OCI-LY1 (cell line): ENCODE results near the gene IMPG2.

Experiments used
- H2AFZ ChIP-seq: fragments of 200-600 bp; sonication (generic), shearing (Covaris generic); 2 replicates; pipeline ENCODE4 v1.6.0; 2014; ENCODE audit warnings: antibody characterized with exemption, mild to moderate bottlenecking, low read length
- H3F3A ChIP-seq: fragments of 200-600 bp; sonication (generic), shearing (Covaris generic); 2 replicates; pipeline ENCODE4 v1.6.0; 2014; ENCODE audit warnings: mild to moderate bottlenecking, antibody characterized with exemption, low read length, moderate library complexity; ENCODE audit not compliant: insufficient read depth
- H3K27ac ChIP-seq: fragments of 200-600 bp; sonication (generic); 2 replicates; pipeline ENCODE4 v1.5.1; 2014; ENCODE audit warnings: low read length, mixed run types, mild to moderate bottlenecking, low read depth; ENCODE audit not compliant: poor library complexity, severe bottlenecking
- H3K27me3 ChIP-seq: fragments of 200-600 bp; sonication (generic); 2 replicates; pipeline ENCODE4 v1.6.0; 2014; ENCODE audit warnings: antibody characterized with exemption, mild to moderate bottlenecking, low read length, moderate library complexity; ENCODE audit not compliant: insufficient read depth
- H3K36me3 ChIP-seq: fragments of 200-600 bp; sonication (generic); 2 replicates; pipeline ENCODE4 v1.6.1; 2014; ENCODE audit warnings: mild to moderate bottlenecking, antibody characterized with exemption, low read length, moderate library complexity, mixed read lengths; ENCODE audit not compliant: insufficient read depth
- H3K4me1 ChIP-seq: fragments of 200-600 bp; sonication (generic); 2 replicates; pipeline ENCODE4 v1.5.1; 2014; ENCODE audit warnings: mild to moderate bottlenecking, low read length, moderate library complexity; ENCODE audit not compliant: insufficient read depth, severe bottlenecking
- H3K4me2 ChIP-seq: fragments of 200-600 bp; sonication (generic), shearing (Covaris generic); 2 replicates; pipeline ENCODE4 v1.6.1; 2014; ENCODE audit warnings: low read length
- H3K4me3 ChIP-seq: fragments of 200-600 bp; sonication (generic); 2 replicates; pipeline ENCODE4 v1.5.1; 2014; ENCODE audit warnings: low read length, low read depth, mild to moderate bottlenecking, mixed read lengths; ENCODE audit not compliant: poor library complexity, severe bottlenecking
- H3K79me2 ChIP-seq: fragments of 200-600 bp; shearing (Covaris generic); 2 replicates; pipeline ENCODE4 v1.6.1; 2016; ENCODE audit warnings: mixed run types, low read length, mixed read lengths; ENCODE audit not compliant: insufficient read depth
- H3K9ac ChIP-seq: fragments of 200-600 bp; sonication (generic), shearing (Covaris generic); 2 replicates; pipeline ENCODE4 v1.6.1; 2014; ENCODE audit warnings: mild to moderate bottlenecking, low read length, mixed read lengths
- H3K9me2 ChIP-seq: fragments of 200-600 bp; sonication (generic), shearing (Covaris generic); 2 replicates; pipeline ENCODE4 v1.6.1; 2014; ENCODE audit warnings: low read depth, mild to moderate bottlenecking, low read length, mixed read lengths
- H3K9me3 ChIP-seq: fragments of 200-600 bp; shearing (Covaris generic); 2 replicates; pipeline ENCODE4 v1.6.1; 2014; ENCODE audit warnings: low read length, mixed read lengths
- H4K20me1 ChIP-seq: fragments of 200-600 bp; sonication (generic), shearing (Covaris generic); 2 replicates; pipeline ENCODE4 v1.6.0; 2016; ENCODE audit warnings: mild to moderate bottlenecking, low read length; ENCODE audit not compliant: insufficient read depth
- EZH2 ChIP-seq: fragments of 200-600 bp; sonication (generic), shearing (Covaris generic); IDR thresholded peaks from 2 replicates; pipeline ENCODE4 v1.8.0; 2017; ENCODE audit warnings: borderline replicate concordance, mixed run types, mild to moderate bottlenecking, antibody characterized with exemption, low read length, moderate library complexity, mixed read lengths
- TF ChIP-seq, protein P1 (sequence below): fragments of 200-600 bp; sonication (generic), shearing (Covaris generic); IDR thresholded peaks from 2 replicates; pipeline ENCODE4 v1.5.1; 2017; ENCODE audit warnings: mild to moderate bottlenecking, antibody characterized with exemption, low read length, moderate library complexity, mixed read lengths

Gene IMPG2

DNA sequence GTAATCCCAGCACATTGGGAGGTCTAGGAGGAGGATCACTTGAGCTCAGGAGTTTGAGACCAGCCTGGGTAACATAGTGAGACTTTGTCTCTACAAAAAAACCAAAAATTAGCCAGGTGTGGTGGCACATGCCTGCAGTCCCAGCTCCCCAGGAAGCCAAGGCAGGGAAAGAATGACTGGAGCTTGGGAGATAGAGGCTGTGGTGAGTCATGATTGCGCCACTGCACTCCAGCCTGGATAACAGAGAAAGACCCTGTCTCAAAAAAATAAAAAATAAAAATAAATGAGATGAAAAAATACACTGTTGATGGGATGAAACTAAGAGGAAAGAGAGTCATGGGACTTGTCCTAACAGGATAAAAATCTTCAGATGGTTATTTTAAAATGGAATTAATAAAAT lies 137.6 kb downstream of the IMPG2 start:
- Histone ChIP-seq H3F3A (no peaks in the 10 kb centered on the region), H3K9me3 (no peaks in the 10 kb centered on the region), H3K9ac (no peak overlapping the region), H3K27me3 (peaks cover 3% of the 10 kb centered on the region; the same call in 1 of the 2 replicates), H3K4me1 (no peaks in the 10 kb centered on the region), H2AFZ (no peak overlapping the region), H3K9me2 (no peaks in the 10 kb centered on the region), H3K4me3 (no peak overlapping the region), H4K20me1 (no peaks in the 10 kb centered on the region), H3K36me3 (no peaks in the 10 kb centered on the region), H3K4me2 (no peak overlapping the region), H3K27ac (no peak overlapping the region), H3K79me2 (no peaks in the 10 kb centered on the region)
- no peak for TF ChIP-seq EZH2
- TF ChIP-seq, protein P1, sequence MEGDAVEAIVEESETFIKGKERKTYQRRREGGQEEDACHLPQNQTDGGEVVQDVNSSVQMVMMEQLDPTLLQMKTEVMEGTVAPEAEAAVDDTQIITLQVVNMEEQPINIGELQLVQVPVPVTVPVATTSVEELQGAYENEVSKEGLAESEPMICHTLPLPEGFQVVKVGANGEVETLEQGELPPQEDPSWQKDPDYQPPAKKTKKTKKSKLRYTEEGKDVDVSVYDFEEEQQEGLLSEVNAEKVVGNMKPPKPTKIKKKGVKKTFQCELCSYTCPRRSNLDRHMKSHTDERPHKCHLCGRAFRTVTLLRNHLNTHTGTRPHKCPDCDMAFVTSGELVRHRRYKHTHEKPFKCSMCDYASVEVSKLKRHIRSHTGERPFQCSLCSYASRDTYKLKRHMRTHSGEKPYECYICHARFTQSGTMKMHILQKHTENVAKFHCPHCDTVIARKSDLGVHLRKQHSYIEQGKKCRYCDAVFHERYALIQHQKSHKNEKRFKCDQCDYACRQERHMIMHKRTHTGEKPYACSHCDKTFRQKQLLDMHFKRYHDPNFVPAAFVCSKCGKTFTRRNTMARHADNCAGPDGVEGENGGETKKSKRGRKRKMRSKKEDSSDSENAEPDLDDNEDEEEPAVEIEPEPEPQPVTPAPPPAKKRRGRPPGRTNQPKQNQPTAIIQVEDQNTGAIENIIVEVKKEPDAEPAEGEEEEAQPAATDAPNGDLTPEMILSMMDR, result no peak

DNA sequence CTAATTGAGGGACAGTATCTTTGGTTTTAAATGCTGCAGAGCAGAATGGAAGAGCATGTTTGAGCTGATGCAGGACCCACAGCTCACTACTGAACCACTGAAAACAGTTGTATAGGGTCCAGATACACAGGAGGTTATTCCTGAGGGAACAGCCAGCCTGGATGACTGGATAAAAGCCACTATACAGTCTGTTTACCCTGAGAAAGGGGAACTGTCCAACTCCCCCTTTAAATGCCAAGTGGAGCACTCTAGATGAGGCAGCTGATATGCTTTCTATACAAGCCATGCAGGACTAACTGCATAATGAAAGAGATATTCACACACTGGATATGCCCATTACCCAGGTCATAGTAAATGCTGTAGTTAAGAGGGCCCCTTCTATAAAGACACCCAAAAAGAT lies 138.6 kb downstream of the IMPG2 start:
- no peaks in the 10 kb centered on the region for H3K9me3 ChIP-seq
- no peak overlapping the region for H3K4me2 ChIP-seq
- H3K9ac ChIP-seq, result no peak overlapping the region
- no peak overlapping the region for H3K27ac ChIP-seq
- no peaks in the 10 kb centered on the region for H3K4me1 ChIP-seq
- no peaks in the 10 kb centered on the region for H3K79me2 ChIP-seq
- H3K36me3 ChIP-seq, result no peaks in the 10 kb centered on the region
- no peaks in the 10 kb centered on the region for H3K9me2 ChIP-seq
- no peaks in the 10 kb centered on the region for H3F3A ChIP-seq
- no peaks in the 10 kb centered on the region for H4K20me1 ChIP-seq
- H3K4me3 ChIP-seq, result no peak overlapping the region
- TF ChIP-seq, protein P1, result no peak
- H2AFZ ChIP-seq, result no peak overlapping the region
- H3K27me3 ChIP-seq, result peaks cover 3% of the 10 kb centered on the region; the same call in 1 of the 2 replicates

DNA sequence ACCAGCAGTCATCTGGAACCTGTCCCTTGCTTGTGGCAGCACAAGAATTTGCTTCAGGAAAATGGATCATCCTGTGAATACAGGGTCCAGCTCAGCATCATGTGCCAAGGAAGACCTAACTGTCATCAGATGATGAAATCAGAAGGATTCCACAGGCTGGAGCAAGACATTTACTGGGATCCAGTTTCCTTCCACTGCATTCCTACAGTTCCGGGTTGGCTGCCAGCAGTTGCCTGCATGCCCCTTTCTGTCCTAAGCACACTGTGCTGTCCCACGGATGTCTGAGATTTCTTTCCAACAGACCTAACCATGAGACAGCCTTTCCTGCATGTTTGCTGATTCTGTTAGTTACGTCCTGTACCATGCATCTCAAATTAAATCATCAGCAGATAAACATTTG lies 140.7 kb downstream of the IMPG2 start:
- Histone ChIP-seq H3K9ac (no peak overlapping the region), H3F3A (no peaks in the 10 kb centered on the region), H3K79me2 (no peaks in the 10 kb centered on the region), H3K4me3 (no peak overlapping the region), H3K36me3 (no peaks in the 10 kb centered on the region), H3K4me2 (no peak overlapping the region), H4K20me1 (no peaks in the 10 kb centered on the region), H3K27me3 (peaks cover 3% of the 10 kb centered on the region; the same call in 1 of the 2 replicates), H3K27ac (no peak overlapping the region), H3K4me1 (no peaks in the 10 kb centered on the region), H3K9me3 (no peaks in the 10 kb centered on the region), H3K9me2 (no peaks in the 10 kb centered on the region), H2AFZ (no peak overlapping the region)
- TF ChIP-seq EZH2, result no peak
- TF ChIP-seq, protein P1, result no peak
